ENCODE measurements around the gene FAM193B. TPM values are rescaled to one million over a fixed set of nuclear protein-coding genes. Genes with fewer than 3 reads are reported as not detected.

FAM193B gene
- total and polyA plus RNA-seq, 10 donors: 86.9 to 364 (median 134) TPM

DNA sequence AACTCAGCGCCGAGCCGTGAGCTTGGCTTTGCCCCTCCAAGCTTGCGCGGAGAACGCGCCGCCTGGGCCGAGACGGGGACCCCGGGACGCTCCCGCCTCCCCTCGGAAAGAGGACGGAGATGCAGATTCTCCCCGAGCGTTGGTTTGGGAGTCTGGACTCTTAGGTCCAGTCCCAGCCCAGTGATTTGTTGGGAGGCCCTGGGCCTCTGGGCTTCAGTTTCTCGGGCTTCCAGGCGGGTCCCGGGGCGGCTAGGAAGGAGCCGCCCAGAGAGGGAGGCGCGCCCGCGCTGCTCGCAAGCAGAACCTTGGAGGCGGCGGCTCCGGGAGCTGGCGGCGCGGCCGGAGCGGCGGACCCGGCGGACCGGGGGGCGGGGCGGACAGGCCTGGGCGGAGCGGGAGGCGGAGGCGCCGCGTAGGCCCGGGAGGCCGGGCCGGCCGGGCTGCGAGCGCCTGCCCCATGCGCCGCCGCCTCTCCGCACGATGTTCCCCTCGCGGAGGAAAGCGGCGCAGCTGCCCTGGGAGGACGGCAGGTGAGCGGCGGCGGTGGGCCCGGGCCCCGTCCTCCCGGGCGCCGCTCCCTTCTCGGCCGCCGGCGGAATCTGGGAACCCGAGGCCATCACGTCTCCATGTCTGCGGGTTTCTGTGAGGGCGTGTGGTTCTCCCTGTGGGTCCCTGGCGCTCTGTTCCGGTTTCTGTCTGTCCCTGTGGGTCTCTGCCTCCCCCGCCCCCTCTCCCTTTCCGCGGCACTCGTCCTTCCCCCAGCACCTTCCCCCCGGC, 45.6 kb upstream of the FAM193B start, which contains the start of gene B4GALT7:
Gene B4GALT7, plus strand, starts transcription at position 402 of the 777 bp plus-strand sequence. Its CDS starts 79 bp downstream, at position 481.
- DNase-seq: peak; percentile 96
- peaks cover 0 to 54% (median 29%) of the 10 kb centered on the region in 6 donors for H3K4me1 ChIP-seq
- TF ChIP-seq, protein P1, sequence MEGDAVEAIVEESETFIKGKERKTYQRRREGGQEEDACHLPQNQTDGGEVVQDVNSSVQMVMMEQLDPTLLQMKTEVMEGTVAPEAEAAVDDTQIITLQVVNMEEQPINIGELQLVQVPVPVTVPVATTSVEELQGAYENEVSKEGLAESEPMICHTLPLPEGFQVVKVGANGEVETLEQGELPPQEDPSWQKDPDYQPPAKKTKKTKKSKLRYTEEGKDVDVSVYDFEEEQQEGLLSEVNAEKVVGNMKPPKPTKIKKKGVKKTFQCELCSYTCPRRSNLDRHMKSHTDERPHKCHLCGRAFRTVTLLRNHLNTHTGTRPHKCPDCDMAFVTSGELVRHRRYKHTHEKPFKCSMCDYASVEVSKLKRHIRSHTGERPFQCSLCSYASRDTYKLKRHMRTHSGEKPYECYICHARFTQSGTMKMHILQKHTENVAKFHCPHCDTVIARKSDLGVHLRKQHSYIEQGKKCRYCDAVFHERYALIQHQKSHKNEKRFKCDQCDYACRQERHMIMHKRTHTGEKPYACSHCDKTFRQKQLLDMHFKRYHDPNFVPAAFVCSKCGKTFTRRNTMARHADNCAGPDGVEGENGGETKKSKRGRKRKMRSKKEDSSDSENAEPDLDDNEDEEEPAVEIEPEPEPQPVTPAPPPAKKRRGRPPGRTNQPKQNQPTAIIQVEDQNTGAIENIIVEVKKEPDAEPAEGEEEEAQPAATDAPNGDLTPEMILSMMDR (IDR thresholded peaks at IDR 0.05 in 8 of 11, conservative IDR thresholded peaks at IDR 0.05 in 3 of 11): peak in 1 of 11 experiments; percentile 25
- TF ChIP-seq POLR2A (IDR thresholded peaks at IDR 0.05) (peak in 2 of 3 donors; percentile 49 to 60), POLR2AphosphoS5 (IDR thresholded peaks at IDR 0.05) (peak; percentile 75 to 86 (median 84))
- peak within 1 kb of the TSS; percentile 85 to 93 (median 90) for H3K27ac ChIP-seq
- WGBS, 5 donors: 0 to 1% (median 0%) methylated on average over 40 to 86 of the region's 86 CpGs
- intact Hi-C loops (cut with DNase I; ENCODE audit: low total_unique reads): loop anchor here (10.0 kb wide), 1 partner anchor 465 kb away; no protein-coding TSS in a partner anchor
- no peaks in the 10 kb centered on the region for H3K27me3 ChIP-seq (replicated peaks in 1 of 7)
- H3K4me3 ChIP-seq: peak within 1 kb of the TSS; percentile 73 to 94 (median 82)
- H3K9me3 ChIP-seq: no peaks in the 10 kb centered on the region
- H3K36me3 ChIP-seq: peaks cover 0 to 41% (median 19%) of the 10 kb centered on the region in 6 donors

DNA sequence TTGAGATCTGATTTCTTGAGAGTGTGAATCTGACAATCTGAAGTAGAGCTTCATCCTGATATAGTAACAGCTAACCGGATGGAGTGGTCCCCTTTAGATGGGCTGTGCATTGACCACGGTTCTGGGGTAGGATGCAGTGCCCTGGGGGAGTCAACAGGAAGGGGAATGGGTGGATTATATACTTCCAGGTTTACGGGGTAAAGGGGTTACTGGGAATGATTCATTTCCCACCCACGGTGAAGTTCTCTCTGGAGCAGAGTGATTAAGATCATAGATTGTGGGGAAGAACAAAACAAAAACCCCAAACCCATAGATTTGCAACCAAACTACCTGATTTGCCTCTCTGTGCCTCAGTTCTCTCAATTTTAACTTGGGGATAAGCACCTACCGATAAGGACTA, 44.1 kb upstream of the FAM193B start:
- Histone ChIP-seq H3K36me3 (peaks cover 0 to 41% (median 33%) of the 10 kb centered on the region in 6 donors), H3K27ac (peak overlapping the region in 1 of 8 donors; percentile 93), H3K4me3 (peak overlapping the region in 1 of 8 donors; percentile 94), H3K4me1 (peaks cover under 1 to 64% (median 37%) of the 10 kb centered on the region in 6 donors), H3K27me3 (replicated peaks in 1 of 7) (no peaks in the 10 kb centered on the region), H3K9me3 (no peaks in the 10 kb centered on the region)
- 24 to 40% (median 36%) methylated on average over 5 of the region's 5 CpGs for WGBS, 5 donors
- DNase-seq: no peak
- TF ChIP-seq, protein P1 (IDR thresholded peaks at IDR 0.05 in 8 of 11, conservative IDR thresholded peaks at IDR 0.05 in 3 of 11): no peak
- TF ChIP-seq POLR2AphosphoS5 (IDR thresholded peaks at IDR 0.05) (no peak), POLR2A (IDR thresholded peaks at IDR 0.05) (no peak)
- intact Hi-C loops (cut with DNase I; ENCODE audit: low total_unique reads): no loop called here

DNA sequence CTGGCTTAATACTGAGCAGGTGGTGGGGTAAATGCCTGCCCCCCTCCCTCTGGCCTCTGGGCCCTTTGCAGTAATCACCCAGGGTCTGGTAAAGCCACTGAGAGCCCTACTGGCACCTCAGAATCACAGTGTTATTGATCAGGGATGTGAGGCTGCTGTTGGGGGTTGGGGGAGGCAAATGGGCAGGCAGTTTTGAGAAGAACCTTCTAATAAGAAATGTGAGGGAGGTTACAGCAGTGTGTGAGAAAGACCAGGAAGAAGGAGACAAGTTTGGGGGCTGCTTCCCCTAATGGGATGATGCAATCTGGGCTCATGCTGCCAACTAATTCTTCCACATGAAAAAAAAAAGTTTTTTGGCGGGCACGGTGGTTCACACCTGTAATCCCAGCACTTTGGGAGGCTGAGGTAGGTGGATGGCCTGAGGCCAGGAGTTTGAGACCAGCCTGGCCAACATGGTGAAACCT, 42.4 kb upstream of the FAM193B start:
- WGBS, 5 donors: 83 to 95% (median 92%) methylated on average over 2 of the region's 2 CpGs
- intact Hi-C loops (cut with DNase I; ENCODE audit: low total_unique reads): no loop called here
- no peak for DNase-seq
- TF ChIP-seq, protein P1 (IDR thresholded peaks at IDR 0.05 in 8 of 11, conservative IDR thresholded peaks at IDR 0.05 in 3 of 11): no peak
- no peaks in the 10 kb centered on the region for H3K27me3 ChIP-seq (replicated peaks in 1 of 7)
- H3K4me3 ChIP-seq: no peak overlapping the region
- no peak overlapping the region for H3K27ac ChIP-seq
- peaks cover 5 to 73% (median 48%) of the 10 kb centered on the region in 6 donors for H3K4me1 ChIP-seq
- H3K36me3 ChIP-seq: peaks cover 0 to 41% (median 36%) of the 10 kb centered on the region in 6 donors
- H3K9me3 ChIP-seq: no peaks in the 10 kb centered on the region
